Muscle of back (tissue), 13 donors: ENCODE data around the gene NEK8. TPM values are rescaled to one million over a fixed set of nuclear protein-coding genes. Genes with fewer than 3 reads are reported as not detected.

Experiments used
- DNase-seq, 3 donors: peaks; one replicate each; pipeline versions ENCODE4 v3.0.0 to v3.0.0-alpha.2; 2013
- long read RNA-seq, 9 donors: transcript quantifications; one replicate each; lab custom pipeline, GENCODE V29; 2026
- polyA plus RNA-seq, 10 donors: library from polyadenylated mRNA; unstranded; fragments of 120-200 nt; gene quantifications; one replicate each; pipeline ENCODE4 v1.2.1, GENCODE V29; 2013; ENCODE audit not compliant: insufficient read length in 10 of 10

NEK8 gene
- polyA plus RNA-seq: 1 to 10 TPM; 1.3 to 4.2 (median 2.7) TPM
- long read RNA-seq, donor 1: 0 reads
- long read RNA-seq, donor 2: 0 reads
- long read RNA-seq, donor 3: 0 reads
- long read RNA-seq, donor 4: 0 reads
- long read RNA-seq, donor 5, partial matches to known transcripts: 0 of 1 reads
- long read RNA-seq, donor 5, other reads (novel, unspliced or antisense): 0 of 1 reads
- long read RNA-seq, donor 6, partial matches to known transcripts: 0 of 5 reads
- long read RNA-seq, donor 6, other reads (novel, unspliced or antisense): 5 of 5 reads
- long read RNA-seq, donor 7: 0 reads
- long read RNA-seq, donor 8: 0 reads
- long read RNA-seq, donor 9: 0 reads

GRCh38 chr17:28728364-28729200 lies at the start of gene NEK8:
TSS of gene NEK8 (plus strand) at chr17:28728788. CDS start at chr17:28728814, 26 bp downstream.
- peak; percentile 91 to 97 (median 96) for DNase-seq

GRCh38 chr17:28682655-28683054 lies 45.9 kb upstream of the NEK8 start:
- DNase-seq: no peak

- DNase-seq: peak; percentile 21 to 43 (median 22)
Observed at GRCh38 chr17:28684963-28685362, 43.6 kb upstream of the NEK8 start.

DNA sequence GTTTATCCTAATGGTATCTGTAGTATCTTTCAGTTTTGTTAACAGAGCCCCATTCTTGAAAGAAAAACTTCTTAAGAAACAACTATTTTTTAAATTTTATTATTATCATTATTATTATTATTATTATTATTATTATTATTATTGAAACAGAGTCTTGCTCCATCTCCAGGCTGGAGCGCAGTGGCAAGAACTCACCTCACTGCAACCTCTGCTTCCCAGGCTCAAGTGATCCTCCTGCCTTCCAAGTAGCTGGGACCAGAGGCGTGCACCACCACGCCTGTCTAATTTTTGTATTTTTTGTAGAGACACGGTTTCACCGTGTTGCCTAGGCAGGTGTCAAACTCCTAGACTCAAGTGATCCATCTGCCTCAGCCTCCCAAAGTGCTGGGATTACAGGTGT lies 43.2 kb upstream of the NEK8 start:
- no peak for DNase-seq

GRCh38 chr17:28686296-28686695 lies 42.3 kb upstream of the NEK8 start:
- no peak for DNase-seq

- DNase-seq: no peak
Observed at GRCh38 chr17:28688481-28688880, 40.1 kb upstream of the NEK8 start.

DNA sequence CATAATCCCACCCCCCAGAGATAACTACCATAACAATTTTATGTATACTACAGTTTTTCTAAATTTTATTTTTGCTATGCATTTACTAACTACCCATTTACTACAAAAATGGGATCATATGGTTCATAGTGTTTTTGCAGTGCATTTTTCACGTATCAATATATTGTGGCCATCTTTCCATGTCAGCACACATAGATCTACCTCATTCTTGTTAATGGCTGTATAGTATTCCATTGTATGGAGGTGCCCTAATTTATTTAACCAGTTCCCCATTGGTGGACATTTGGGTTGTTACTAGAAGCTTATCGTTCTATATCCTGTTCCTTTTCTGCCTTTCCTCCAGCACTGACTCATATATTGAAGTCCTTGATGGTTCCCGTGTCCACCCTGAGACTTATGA lies 39.6 kb upstream of the NEK8 start:
- DNase-seq: no peak

DNA sequence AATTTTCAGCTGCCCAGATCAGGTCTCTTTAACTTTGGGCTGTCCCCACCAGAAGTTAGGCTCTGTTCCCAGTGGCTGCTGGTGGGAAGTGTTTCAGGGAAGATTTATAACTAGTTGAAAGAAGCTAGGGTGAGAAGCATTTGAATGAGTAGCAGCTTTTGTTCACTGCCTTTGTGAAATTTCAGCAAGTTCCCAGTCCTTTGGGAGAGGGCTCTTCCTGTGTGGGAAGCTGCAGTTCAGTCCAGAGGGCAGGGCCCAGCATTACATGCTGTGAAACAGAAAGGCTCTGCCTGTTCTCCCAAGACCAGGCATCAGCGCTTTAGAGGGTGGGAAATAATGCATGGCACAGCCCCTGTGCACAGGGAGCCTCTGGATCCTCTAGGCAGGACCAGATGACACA lies 34.7 kb upstream of the NEK8 start:
- no peak for DNase-seq

- DNase-seq: no peak
Observed at GRCh38 chr17:28698253-28698941, 30.2 kb upstream of the NEK8 start.

- no peak for DNase-seq
Observed at GRCh38 chr17:28700278-28700677, 28.3 kb upstream of the NEK8 start.

GRCh38 chr17:28700830-28701492 lies 27.6 kb upstream of the NEK8 start:
- no peak for DNase-seq

- no peak for DNase-seq
Observed at GRCh38 chr17:28702026-28702751, 26.4 kb upstream of the NEK8 start.

DNA sequence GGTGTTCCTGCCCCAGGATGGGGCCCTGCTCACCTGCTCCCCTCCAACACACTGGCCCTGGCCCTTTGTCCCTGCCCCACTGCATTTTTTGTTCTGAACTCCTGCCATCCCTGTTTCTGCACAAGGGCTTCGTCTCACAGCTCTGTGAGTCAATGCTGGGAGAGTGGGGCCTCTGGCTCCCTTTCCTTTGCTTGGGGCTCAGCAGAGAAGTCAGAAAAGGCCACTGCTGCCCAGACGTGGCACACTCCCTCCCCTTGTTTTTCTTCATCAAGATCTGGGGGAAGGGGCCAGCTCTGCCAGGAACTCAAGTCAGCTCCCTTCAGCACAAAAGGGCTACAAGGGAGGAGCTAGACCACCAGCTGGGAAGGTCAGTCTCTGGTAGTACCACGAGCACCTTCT lies 25.8 kb upstream of the NEK8 start:
- no peak for DNase-seq

DNA sequence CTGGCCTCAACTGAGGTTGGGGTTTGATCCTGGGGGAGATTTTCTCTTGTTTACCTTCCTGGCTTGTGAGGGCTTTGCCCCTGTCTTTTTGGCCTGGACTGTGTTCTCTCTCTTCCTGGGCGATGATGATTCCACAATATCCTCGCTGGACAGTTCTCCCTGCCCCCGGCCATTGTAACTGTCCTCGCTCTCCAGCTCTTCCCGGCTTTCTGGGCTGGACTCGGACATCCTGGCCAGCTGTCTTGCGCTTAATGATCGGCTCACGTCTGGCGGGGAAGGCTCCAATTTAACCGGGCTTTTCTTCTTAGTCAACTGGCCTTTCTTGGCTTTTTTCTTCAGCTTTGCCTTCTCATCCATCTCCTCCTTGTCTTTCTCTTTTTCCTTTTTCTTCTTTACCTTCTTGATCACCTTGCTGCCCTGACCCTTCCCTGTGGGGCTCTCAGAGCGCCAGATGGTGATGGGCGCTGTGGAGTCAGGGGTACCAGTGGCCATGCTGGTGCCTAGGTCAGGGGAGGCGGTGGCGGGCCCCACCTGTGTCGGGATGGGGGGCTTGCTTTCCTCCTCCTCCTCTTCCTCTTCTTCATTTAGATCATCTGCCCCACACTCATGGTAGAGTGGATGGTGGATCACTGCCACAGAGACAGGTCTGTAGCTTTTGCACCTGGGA lies 24.9 kb upstream of the NEK8 start:
- no peak for DNase-seq

DNA sequence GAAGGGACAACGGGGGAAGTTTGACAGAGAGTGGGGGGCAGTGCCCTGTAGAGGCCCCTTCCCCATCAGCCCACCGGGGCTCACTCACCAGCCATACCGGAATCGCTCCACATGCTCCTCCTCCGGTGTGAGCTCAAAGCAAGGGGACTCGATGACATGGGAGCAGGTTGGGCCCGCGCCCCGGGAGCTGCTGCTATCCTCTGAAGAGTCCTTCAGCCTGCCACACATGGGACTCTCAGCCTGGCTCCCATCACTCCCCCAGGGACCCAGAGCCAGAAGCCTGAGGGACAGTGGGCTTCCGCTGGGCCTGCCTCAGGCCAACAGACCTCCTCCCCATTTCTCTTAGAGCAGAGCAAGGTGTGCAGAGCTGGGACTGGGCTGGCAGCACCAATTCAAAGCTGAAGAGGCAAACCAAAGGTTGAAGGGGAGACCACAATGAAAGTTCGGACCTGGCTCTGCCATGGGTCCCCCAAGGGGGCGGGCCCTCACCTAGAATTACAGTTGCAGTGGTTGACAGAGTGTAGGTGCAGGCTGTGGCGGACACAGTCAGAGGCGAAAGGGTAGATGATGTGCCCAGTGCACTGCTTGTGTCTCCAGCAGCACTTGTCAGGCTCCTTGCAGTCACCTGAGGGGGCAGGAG lies 24.2 kb upstream of the NEK8 start:
- DNase-seq: no peak

DNA sequence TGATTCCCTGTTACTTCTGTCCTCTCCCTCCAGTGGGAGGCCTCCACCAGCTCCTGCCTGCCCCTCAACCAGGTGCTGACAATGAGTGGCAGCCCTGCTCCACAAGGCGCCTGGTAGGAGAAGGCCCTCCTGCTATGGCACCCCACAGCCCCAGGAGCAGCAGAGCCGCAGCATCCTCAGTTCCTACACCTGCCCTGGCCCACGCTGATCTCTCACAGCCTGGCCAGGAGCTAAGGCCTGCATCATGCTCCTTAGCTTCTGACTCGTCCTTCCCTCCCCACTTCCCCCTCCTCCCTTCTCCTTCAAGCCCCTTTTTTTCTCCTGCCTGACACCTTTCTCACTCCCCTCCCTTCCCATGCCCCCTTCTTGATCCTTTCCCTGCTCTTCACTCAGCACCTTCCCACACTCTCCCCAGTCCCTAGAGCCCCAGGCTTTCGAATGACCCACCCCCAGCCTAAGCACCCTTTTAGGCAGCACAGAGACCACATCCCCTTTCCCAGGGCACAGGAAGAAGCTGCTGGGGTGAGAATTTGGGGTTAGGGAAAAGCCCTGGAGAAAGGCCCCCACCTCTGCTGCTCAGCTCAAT lies 23.4 kb upstream of the NEK8 start:
- no peak for DNase-seq

- DNase-seq: no peak
Observed at GRCh38 chr17:28705728-28706334, 22.8 kb upstream of the NEK8 start.

DNA sequence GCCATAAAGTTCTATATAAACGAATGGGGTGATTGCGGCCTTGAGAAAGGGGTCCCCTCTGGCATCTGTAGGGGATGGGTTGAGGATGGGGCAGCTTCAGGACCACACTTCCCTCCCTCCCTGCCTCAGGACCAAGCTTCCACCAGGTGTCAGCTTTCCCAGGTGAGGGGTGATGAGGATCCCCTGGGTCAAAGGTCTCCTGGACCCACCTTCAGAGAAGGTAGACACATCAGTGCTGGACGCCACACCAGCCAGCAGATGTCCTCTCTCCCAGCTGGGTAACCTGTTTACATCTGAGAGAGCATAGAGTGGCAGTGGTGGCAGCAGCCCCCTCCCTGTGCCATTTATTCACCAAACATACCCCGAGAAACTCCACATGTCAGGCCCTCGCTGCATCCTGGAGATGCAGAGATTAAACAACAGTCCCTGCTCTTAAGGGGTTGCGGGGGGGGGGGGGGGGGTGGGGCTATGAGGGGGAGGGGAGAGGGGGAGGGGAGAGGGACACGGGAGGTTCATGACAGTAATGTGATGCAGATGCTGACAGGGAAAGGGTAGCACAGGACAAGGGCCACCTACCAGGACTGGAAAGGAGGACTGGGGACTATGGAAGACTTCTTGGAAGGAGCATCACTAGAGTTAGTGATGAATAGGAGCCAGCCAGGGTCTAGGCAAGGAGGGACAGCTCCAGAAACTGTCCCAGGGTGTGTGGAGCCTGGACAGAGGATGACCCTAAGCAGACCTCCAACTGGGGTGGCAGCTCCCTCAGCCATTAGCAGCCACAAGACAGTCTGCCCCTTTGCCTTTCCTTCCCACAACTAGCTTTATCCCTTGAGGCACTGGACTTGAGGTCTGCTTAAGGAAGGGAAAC lies 21.9 kb upstream of the NEK8 start:
- no peak for DNase-seq
